ENCODE data around the gene UBD.

- TF ChIP-seq JUND (IDR thresholded peaks at IDR 0.05; ENCODE audit: borderline replicate concordance, low read depth, low read length) (no peak), JUND (tag; IDR thresholded peaks at IDR 0.05; ENCODE audit: borderline replicate concordance, low read depth, low read length) (no peak), CTCF (IDR thresholded peaks at IDR 0.05 in 2 of 3, conservative IDR thresholded peaks at IDR 0.05 in 1 of 3; ENCODE audit: insufficient read depth in 2 of 3, low read depth in 1 of 3, low read length in 3 of 3) (no peak), ELF4 (CRISPR knock-in tag; IDR thresholded peaks at IDR 0.05) (no peak), POLR2AphosphoS5 (IDR thresholded peaks at IDR 0.05; ENCODE audit: control insufficient read depth, insufficient read depth, low read depth, low read length) (no peak), SMARCC2 (IDR thresholded peaks at IDR 0.05; ENCODE audit: low read depth) (no peak), YY1 (IDR thresholded peaks at IDR 0.05; ENCODE audit: borderline replicate concordance in 1 of 3, control insufficient read depth in 1 of 3, extremely low read depth in 1 of 3, insufficient read depth in 3 of 3, insufficient read length in 1 of 3, insufficient replicate concordance in 2 of 3, low read depth in 1 of 3, low read length in 2 of 3) (no peak), SIN3B (IDR thresholded peaks at IDR 0.05; ENCODE audit: low read depth) (no peak), POLR2A (conservative IDR thresholded peaks at IDR 0.05) (no peak), HNRNPH1 (optimal IDR thresholded peaks at IDR 0.05; ENCODE audit: low read depth, low read length) (no peak), MAFK (IDR thresholded peaks at IDR 0.05; ENCODE audit: low read length) (no peak), SMARCB1 (IDR thresholded peaks at IDR 0.05; ENCODE audit: insufficient read length, low read depth) (no peak)
- TF ChIP-seq, protein P1, sequence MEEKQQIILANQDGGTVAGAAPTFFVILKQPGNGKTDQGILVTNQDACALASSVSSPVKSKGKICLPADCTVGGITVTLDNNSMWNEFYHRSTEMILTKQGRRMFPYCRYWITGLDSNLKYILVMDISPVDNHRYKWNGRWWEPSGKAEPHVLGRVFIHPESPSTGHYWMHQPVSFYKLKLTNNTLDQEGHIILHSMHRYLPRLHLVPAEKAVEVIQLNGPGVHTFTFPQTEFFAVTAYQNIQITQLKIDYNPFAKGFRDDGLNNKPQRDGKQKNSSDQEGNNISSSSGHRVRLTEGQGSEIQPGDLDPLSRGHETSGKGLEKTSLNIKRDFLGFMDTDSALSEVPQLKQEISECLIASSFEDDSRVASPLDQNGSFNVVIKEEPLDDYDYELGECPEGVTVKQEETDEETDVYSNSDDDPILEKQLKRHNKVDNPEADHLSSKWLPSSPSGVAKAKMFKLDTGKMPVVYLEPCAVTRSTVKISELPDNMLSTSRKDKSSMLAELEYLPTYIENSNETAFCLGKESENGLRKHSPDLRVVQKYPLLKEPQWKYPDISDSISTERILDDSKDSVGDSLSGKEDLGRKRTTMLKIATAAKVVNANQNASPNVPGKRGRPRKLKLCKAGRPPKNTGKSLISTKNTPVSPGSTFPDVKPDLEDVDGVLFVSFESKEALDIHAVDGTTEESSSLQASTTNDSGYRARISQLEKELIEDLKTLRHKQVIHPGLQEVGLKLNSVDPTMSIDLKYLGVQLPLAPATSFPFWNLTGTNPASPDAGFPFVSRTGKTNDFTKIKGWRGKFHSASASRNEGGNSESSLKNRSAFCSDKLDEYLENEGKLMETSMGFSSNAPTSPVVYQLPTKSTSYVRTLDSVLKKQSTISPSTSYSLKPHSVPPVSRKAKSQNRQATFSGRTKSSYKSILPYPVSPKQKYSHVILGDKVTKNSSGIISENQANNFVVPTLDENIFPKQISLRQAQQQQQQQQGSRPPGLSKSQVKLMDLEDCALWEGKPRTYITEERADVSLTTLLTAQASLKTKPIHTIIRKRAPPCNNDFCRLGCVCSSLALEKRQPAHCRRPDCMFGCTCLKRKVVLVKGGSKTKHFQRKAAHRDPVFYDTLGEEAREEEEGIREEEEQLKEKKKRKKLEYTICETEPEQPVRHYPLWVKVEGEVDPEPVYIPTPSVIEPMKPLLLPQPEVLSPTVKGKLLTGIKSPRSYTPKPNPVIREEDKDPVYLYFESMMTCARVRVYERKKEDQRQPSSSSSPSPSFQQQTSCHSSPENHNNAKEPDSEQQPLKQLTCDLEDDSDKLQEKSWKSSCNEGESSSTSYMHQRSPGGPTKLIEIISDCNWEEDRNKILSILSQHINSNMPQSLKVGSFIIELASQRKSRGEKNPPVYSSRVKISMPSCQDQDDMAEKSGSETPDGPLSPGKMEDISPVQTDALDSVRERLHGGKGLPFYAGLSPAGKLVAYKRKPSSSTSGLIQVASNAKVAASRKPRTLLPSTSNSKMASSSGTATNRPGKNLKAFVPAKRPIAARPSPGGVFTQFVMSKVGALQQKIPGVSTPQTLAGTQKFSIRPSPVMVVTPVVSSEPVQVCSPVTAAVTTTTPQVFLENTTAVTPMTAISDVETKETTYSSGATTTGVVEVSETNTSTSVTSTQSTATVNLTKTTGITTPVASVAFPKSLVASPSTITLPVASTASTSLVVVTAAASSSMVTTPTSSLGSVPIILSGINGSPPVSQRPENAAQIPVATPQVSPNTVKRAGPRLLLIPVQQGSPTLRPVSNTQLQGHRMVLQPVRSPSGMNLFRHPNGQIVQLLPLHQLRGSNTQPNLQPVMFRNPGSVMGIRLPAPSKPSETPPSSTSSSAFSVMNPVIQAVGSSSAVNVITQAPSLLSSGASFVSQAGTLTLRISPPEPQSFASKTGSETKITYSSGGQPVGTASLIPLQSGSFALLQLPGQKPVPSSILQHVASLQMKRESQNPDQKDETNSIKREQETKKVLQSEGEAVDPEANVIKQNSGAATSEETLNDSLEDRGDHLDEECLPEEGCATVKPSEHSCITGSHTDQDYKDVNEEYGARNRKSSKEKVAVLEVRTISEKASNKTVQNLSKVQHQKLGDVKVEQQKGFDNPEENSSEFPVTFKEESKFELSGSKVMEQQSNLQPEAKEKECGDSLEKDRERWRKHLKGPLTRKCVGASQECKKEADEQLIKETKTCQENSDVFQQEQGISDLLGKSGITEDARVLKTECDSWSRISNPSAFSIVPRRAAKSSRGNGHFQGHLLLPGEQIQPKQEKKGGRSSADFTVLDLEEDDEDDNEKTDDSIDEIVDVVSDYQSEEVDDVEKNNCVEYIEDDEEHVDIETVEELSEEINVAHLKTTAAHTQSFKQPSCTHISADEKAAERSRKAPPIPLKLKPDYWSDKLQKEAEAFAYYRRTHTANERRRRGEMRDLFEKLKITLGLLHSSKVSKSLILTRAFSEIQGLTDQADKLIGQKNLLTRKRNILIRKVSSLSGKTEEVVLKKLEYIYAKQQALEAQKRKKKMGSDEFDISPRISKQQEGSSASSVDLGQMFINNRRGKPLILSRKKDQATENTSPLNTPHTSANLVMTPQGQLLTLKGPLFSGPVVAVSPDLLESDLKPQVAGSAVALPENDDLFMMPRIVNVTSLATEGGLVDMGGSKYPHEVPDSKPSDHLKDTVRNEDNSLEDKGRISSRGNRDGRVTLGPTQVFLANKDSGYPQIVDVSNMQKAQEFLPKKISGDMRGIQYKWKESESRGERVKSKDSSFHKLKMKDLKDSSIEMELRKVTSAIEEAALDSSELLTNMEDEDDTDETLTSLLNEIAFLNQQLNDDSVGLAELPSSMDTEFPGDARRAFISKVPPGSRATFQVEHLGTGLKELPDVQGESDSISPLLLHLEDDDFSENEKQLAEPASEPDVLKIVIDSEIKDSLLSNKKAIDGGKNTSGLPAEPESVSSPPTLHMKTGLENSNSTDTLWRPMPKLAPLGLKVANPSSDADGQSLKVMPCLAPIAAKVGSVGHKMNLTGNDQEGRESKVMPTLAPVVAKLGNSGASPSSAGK (IDR thresholded peaks at IDR 0.05): no peak
- TF ChIP-seq, protein P2, sequence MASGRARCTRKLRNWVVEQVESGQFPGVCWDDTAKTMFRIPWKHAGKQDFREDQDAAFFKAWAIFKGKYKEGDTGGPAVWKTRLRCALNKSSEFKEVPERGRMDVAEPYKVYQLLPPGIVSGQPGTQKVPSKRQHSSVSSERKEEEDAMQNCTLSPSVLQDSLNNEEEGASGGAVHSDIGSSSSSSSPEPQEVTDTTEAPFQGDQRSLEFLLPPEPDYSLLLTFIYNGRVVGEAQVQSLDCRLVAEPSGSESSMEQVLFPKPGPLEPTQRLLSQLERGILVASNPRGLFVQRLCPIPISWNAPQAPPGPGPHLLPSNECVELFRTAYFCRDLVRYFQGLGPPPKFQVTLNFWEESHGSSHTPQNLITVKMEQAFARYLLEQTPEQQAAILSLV (tag; IDR thresholded peaks at IDR 0.05): no peak
- TF ChIP-seq, protein P3, sequence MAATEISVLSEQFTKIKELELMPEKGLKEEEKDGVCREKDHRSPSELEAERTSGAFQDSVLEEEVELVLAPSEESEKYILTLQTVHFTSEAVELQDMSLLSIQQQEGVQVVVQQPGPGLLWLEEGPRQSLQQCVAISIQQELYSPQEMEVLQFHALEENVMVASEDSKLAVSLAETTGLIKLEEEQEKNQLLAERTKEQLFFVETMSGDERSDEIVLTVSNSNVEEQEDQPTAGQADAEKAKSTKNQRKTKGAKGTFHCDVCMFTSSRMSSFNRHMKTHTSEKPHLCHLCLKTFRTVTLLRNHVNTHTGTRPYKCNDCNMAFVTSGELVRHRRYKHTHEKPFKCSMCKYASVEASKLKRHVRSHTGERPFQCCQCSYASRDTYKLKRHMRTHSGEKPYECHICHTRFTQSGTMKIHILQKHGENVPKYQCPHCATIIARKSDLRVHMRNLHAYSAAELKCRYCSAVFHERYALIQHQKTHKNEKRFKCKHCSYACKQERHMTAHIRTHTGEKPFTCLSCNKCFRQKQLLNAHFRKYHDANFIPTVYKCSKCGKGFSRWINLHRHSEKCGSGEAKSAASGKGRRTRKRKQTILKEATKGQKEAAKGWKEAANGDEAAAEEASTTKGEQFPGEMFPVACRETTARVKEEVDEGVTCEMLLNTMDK (IDR thresholded peaks at IDR 0.05; ENCODE audit: borderline replicate concordance, insufficient read depth, low read depth, low read length, poor library complexity, severe bottlenecking): no peak
These were observed 31.1 kb downstream of the UBD start for GRCh38 chr6:29528300-29528931.
